HG03097 (cell line): ENCODE results near the gene AFG1L.
"Not testable (repeated sequence)": the region's sequence is repeated elsewhere in the genome, so short reads cannot be mapped to it uniquely, and the experiment has no call there.

Experiments used
- ATAC-seq: cut with Tn5 transposase; IDR thresholded peaks from one replicate; pipeline ENCODE4 v1.9.1; 2021; ENCODE audit not compliant: unreplicated experiment, low FRiP score

Gene AFG1L

GRCh38 chr6:108550256-108550655, 255.4 kb downstream of the AFG1L start:
- ATAC-seq = no peak

DNA sequence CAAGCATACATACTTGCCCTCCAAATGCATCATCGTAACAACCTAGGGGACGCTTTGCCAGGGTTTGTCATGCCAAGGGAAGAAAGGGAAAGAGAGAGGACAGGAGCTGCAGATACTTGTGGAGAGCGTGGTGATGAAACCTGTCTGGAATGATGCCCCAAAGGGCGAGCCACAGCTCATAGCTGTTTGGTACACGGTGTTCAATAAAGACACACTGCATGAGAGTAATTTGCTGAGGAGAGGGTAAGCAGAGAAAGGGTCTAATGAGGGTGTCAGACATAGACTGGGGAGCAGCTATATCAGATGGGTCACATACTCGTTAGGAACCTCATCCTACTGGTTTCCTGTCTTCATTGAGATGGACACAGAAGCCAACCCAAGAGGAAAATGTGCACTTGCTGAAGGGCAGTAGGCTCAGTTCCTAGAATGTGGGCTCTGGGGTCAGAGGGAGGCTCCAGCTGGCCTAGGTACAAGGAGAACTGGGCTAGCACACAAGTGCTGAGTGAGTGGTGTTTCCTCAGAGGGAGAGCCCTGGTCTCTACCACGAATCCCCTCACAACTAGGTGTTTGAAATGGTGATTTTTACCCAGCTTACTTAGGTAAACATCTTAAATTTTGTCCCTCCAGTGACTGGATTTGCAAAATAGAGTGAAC, 260.7 kb downstream of the AFG1L start:
- ATAC-seq = no peak

DNA sequence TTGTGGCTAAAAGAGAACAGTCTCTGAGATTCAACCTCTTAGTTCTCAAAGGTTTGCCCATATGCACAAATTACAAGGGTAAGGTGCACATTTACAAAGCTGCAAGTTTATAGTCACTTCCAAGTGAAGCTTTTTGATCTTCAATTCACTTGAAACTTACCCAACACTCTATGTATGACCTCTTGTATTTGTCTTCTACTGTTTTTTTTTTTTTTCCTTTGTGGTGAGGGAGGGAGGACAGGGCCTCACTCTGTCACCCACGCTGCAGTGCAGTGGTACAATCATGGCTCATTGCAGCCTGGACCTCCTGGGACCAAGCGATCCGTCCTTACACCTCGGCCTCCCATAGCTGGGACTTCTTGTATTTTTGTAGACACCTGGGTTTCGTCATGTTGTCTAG, 261.4 kb downstream of the AFG1L start:
- ATAC-seq = no peak

GRCh38 chr6:108556866-108557493, 262.1 kb downstream of the AFG1L start:
- ATAC-seq = no peak

GRCh38 chr6:108557494-108558371, 262.9 kb downstream of the AFG1L start:
- ATAC-seq = no peak

DNA sequence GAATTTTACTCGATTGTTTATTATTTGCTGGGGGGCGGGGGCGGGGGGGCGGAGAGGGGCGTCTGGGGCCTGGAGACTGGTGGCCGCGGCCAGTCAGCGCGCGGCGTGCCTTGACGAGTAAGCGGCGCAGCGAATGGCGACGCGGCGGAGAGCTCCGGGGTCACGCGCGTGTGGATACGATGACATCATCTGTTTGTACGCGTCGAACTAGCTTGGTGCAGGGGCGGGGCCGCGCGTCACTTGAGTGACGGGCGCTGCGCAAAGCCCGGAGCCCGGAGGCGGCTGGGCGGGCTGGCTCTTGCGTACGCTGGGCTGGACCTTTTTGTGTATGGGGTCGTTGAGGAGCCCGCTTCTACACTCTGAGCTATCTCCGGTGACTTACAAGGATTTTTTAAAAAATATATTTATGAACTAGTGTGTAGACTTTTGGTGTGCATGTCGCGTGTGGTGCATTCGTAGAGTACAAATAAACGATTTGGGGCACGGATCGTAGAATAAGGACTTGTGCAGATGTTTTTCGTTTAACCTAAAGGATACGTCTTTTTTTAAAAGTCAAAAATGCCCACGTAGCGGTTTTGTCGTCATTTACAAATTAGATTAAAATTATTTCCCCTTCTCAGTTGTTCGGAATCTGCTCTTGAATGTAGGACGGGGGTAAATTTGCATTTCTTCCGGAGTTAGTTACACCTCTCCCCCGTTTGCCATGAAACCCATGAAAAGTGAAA, 263.7 kb downstream of the AFG1L start:
- peak; percentile 50 for ATAC-seq

GRCh38 chr6:108559097-108559883, 264.4 kb downstream of the AFG1L start:
- ATAC-seq = no peak

DNA sequence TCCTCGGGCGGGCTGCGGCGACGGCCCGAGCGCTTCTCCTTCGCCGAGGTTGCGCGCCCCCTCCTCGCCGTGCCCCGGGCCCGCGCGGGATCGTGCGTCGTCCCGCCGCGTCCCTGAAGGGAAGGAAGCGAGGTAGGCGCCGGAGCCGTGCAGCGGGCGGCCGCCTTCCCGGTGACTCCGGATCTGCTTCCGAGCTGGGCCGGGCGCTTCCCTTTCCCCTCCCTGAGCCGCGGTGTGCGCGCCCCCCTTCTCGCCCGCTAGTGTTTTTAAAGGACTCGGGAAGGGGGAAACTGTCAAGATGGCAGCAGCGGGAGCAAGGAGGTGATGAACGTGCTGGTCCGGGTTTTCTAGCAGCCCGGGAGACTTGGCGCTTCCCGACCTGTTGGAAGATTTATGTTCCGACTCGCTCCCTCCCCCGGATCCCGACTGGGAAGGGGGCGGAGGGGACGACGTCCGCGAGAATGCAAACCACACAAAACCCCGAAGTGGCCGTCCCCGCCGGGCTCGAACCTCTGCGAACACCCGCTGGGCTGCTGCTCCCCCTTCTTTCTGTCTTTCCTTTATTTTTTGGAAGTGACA, 265.1 kb downstream of the AFG1L start:
- no peak for ATAC-seq

DNA sequence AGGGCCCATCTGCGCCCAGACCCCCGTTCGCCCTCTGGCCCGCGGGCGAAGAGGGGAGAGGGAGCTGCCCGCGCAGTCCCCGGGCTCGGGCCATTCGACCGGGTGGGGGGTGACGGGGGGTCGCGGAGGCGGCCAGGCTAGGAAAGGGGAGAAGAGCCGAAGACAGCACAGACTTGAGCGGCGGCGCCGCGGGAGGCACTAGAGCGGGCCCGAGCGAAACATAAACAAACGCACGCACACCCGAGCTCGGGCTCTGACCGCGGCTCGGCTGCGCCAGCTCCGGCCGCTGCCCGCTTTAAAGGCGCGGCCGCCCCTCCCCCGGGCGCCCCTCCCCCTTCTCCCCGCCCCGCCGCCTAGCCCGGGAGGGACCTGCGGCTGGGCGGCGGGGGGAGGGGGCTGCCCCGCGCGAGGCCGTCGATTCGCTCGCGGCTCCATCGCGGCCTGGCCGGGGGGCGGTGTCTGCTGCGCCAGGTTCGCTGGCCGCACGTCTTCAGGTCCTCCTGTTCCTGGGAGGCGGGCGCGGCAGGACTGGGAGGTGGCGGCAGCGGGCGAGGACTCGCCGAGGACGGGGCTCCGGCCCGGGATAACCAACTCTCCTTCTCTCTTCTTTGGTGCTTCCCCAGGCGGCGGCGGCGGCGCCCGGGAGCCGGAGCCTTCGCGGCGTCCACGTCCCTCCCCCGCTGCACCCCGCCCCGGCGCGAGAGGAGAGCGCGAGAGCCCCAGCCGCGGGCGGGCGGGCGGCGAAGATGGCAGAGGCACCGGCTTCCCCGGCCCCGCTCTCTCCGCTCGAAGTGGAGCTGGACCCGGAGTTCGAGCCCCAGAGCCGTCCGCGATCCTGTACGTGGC, 265.8 kb downstream of the AFG1L start, which contains the start of gene FOXO3:
Gene FOXO3, plus strand, starts transcription at position 455 of the 846 bp plus-strand sequence. Its CDS starts 292 bp downstream, at position 747.
- ATAC-seq = no peak

- ATAC-seq = not testable (repeated sequence)
These were observed 266.4 kb downstream of the AFG1L start for GRCh38 chr6:108561309-108561647.

DNA sequence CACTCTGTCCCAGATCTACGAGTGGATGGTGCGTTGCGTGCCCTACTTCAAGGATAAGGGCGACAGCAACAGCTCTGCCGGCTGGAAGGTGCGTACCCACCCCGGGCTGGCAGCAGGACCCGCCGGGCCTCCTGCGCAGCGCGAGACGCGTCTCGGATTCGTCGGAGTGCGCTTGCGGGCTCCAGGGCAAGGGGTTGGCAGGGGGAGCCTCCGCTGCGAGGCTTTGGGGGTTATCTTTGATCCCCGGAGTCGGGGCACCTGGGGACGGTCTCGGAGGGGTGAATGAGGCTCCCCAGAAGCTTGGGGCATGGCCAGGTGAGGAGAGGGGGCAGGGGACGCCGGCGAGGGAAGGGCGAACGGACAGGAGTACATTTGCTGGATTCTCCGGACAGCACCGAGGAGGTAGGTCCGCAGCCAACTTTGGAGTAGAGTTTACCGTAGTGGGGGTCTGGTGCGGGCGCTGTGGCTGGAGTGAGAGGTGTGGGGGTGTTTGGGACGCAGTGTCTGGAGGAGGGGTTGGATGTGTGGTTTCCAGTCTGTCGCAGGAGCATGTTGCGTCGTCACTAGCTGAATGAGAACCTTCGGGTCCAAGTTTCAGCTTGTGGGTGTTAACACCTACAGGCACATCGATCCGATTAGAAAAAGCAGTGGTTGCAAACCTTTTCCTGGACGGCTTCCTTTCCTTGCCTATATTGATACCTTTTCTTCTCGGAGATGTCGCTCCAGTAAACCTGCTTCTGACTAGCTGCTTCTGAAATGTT, 267.1 kb downstream of the AFG1L start:
- ATAC-seq = no peak

DNA sequence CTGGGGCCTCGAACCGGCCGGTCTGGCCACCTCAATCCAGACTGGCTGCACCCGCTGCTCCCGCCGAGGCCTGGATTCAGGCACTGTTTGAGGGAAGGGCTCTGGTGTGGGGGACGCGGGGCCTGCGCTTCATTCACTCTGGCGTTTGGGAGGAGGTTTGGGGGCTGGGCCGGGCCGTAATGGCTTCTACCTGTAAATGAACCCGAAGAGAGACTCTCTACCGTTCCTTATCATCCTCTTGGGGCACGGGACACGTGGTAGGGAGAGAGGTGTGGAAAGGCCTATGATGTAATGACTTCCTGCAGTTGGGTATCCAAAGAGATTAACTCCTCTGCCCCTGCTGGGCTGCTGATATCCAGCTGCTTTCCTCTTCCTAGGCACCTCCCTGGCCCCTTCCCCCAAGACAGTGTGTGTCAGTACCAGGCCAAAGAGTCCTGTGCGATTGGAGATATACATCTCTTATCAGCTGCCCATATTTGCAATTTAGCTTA, 267.7 kb downstream of the AFG1L start:
- ATAC-seq = no peak

- ATAC-seq = no peak
These were observed 268.4 kb downstream of the AFG1L start for GRCh38 chr6:108563292-108563691.

DNA sequence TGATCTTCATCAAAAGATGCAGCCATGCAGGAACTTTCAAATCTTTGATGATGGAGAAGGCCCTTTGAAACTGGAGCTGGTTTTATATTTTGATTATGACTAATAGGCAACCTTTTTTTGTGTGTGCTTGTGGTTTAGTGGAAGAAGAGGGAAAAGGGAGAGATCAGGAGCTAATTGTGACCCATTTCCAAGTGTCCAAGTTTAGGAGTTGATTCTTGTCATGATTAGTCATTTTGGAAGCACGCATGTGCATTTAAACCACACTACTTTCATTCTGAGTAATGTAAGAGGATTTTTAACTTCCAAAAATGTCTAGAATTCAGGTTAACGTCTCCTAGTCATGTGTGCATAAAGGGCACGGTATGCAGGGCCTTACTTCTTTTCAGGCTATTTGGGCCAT, 269.3 kb downstream of the AFG1L start:
- no peak for ATAC-seq

DNA sequence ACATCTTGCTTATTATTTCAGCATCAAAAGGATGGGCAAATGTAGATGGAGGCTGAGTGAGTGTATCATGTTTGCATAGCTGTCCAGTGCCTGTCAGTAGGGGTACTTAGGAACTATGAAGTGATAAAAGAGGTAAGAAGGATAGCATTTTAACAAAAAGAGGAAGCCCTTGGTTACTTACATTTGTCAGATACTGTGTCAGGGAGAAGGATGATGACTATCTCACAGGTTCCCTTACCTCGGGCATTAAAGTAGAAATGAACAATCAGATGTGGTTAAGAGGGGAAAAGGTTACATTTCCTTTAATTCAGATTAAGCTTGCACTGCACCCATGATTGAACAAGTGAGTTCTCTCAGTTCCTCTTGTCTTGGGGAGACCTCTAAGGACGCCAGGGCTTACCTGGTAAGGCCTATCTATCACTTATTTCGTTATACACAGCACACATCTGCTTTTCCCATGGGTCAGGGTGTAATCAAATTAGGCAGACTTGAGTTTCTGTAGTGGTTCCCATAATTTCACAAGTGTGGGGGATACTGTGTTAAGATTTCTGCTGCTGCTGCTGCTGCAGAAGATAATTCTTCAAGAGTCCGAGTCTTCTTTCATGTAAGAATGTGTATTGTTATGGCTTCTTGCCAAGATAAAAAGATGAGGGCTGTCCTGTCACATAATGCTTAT, 270.4 kb downstream of the AFG1L start:
- ATAC-seq = peak; percentile 68

DNA sequence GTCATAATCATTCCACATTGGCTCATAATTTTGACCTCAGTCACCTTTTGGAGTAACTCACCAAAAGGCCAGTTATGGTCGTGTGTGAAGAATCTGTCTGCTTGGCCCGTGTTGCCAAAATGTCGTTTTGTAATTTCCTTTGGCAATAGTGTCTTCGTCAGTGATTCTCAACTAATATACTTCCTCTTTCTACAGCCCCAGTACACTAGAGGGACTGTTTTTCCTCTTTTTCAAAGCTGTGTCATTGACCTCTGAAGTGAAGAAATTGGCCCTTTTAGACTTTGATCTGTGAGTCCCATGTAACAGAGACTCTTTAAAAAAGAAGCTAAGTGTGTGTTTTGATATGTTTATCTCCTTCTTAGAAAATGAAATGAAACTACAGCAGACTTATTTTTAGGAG, 271.0 kb downstream of the AFG1L start:
- ATAC-seq = no peak

- no peak for ATAC-seq
These were observed 271.6 kb downstream of the AFG1L start for GRCh38 chr6:108566406-108566805.
